LNCAP (cell line): ENCODE data around the gene KIF22.

Experiments
- CTCF ChIP-seq: fragments of 450-650 bp; IDR thresholded peaks from 2 replicates; pipeline ENCODE4 v1.5.1; 2017; ENCODE audit warnings: mild to moderate bottlenecking

The KIF22 gene

GRCh38 chr16:29747947-29748759, 42.4 kb upstream of the KIF22 start:
- no peak for TF ChIP-seq CTCF

GRCh38 chr16:29753516-29753915, 37.0 kb upstream of the KIF22 start:
- no peak for TF ChIP-seq CTCF

- TF ChIP-seq CTCF = no peak
Observed at GRCh38 chr16:29756654-29757053, 33.9 kb upstream of the KIF22 start.

- no peak for TF ChIP-seq CTCF
Observed at GRCh38 chr16:29757950-29758466, 32.5 kb upstream of the KIF22 start.

GRCh38 chr16:29760567-29761279, 29.8 kb upstream of the KIF22 start:
- TF ChIP-seq CTCF = no peak

GRCh38 chr16:29761882-29762281, 28.7 kb upstream of the KIF22 start:
- no peak for TF ChIP-seq CTCF

- no peak for TF ChIP-seq CTCF
Observed at GRCh38 chr16:29763326-29763725, 27.2 kb upstream of the KIF22 start.
